Fibroblast of lung (primary cell): Measurements from ENCODE around the gene NFATC2.

Experiments
- EZH2 ChIP-seq: IDR thresholded peaks from 2 replicates; pipeline ENCODE4 v1.5.1; 2012; ENCODE audit warnings: low read length, control low read depth, mild to moderate bottlenecking; ENCODE audit errors: missing control alignments
- TF ChIP-seq, protein P1 (sequence below), 2 donors: IDR thresholded peaks in 1 of 2; conservative IDR thresholded peaks in 1 of 2; 1 replicate in 1 of 2; 2 replicates in 1 of 2; pipeline ENCODE4 v1.5.1; 2011 to 2012; ENCODE audit warnings: low read length in 2 of 2, control low read depth in 1 of 2, inconsistent platforms in 1 of 2, low read depth in 1 of 2, mild to moderate bottlenecking in 1 of 2

DNA sequence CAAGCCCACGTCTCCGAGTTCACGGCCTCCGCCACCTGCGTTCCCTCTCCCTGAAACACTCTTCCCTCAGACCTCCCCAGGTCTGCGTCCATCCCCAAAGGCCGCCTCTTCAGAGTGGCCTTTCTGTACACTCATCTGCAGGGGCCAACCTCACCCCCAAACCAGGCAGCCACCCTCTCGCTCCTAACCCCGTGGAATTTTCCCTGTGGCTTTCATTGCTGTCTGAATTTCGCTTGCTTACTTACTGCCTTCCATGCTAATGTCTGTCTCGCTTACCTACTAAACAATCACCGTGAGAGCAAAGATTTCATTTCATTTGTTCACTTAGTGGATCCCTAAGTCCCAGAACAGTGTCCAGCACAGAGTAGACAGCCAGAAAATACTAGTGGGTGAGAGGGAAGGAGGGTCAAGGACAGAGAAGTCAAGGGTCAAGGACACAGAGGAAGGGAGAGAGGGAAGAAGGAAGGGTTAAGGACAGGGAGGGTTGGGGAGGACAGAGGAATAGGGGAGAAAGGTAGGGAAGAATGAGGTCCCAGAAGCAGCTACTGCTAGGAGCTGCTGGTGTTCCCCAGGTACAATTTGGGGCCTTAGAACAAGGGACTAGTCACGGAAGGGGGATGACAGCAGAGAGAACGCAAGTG, 114.7 kb downstream of the NFATC2 start:
- TF ChIP-seq, protein P1, sequence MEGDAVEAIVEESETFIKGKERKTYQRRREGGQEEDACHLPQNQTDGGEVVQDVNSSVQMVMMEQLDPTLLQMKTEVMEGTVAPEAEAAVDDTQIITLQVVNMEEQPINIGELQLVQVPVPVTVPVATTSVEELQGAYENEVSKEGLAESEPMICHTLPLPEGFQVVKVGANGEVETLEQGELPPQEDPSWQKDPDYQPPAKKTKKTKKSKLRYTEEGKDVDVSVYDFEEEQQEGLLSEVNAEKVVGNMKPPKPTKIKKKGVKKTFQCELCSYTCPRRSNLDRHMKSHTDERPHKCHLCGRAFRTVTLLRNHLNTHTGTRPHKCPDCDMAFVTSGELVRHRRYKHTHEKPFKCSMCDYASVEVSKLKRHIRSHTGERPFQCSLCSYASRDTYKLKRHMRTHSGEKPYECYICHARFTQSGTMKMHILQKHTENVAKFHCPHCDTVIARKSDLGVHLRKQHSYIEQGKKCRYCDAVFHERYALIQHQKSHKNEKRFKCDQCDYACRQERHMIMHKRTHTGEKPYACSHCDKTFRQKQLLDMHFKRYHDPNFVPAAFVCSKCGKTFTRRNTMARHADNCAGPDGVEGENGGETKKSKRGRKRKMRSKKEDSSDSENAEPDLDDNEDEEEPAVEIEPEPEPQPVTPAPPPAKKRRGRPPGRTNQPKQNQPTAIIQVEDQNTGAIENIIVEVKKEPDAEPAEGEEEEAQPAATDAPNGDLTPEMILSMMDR (conservative IDR thresholded peaks at IDR 0.05 in 1 of 2, IDR thresholded peaks at IDR 0.05 in 1 of 2; ENCODE audit: low read depth in 1 of 2, low read length in 2 of 2): no peak
- no peak for TF ChIP-seq EZH2
